SK-MEL-5 (cell line): ENCODE results near the gene ATP6V0A4. TPM values are rescaled to one million over a fixed set of nuclear protein-coding genes. Genes with fewer than 3 reads are reported as not detected.
"Not testable (repeated sequence)": the region's sequence is repeated elsewhere in the genome, so short reads cannot be mapped to it uniquely, and the experiment has no call there.

ENCODE experiments used
- DNase-seq: peaks from one replicate; pipeline ENCODE4 v3.0.0-alpha.2; 2016; ENCODE audit warnings: low read depth, low spot score
- in situ Hi-C: cut with HindIII; loops from 2 replicates; pipeline ENCODE4 v1.10.0; 2016; ENCODE audit warnings: low sequenced_read_pairs, high pct_unique_total_duplicates, low pct_unique_long_range_greater_than_20kb
- total RNA-seq: library from RNA; depleted of rRNA; stranded (reverse); fragments of >200 nt; shearing (Covaris generic); gene quantifications from 2 replicates; pipeline ENCODE4 v1.2.3, GENCODE V29; 2014

ATP6V0A4 gene
- total RNA-seq, 1 experiment from 2014 or later = 294 TPM

- in situ Hi-C loops, DNase-seq: not testable (repeated sequence)
Measured at GRCh38 chr7:138731733-138732132, 66.3 kb downstream of the ATP6V0A4 start.

DNA sequence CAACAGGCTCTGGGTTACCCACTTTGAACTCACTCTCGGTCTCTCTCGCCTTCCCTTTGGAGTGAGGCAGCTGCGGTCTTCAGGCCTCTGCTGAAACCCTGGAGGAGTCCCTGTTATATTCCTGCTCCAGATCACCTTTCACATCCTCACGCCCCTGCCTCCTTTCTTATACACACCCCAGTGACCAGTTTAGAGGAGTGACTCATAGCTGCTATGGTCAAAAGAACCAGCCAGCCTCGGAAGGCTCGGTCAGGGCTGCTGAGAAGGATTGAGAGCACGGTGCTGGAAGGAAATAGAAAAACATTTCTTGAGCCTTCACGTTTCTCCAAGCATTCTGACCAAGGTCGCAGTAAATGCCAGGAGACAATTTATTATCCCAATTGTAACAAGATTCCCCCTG is 68.6 kb downstream of the ATP6V0A4 start:
- no peak for DNase-seq
- in situ Hi-C loops = no loop called here

GRCh38 chr7:138727336-138728099 is 70.5 kb downstream of the ATP6V0A4 start:
- DNase-seq = no peak
- in situ Hi-C loops = no loop called here

- in situ Hi-C loops = no loop called here
- DNase-seq = no peak
Measured at GRCh38 chr7:138726288-138726687, 71.7 kb downstream of the ATP6V0A4 start.

- in situ Hi-C loops = no loop called here
Measured at GRCh38 chr7:138720286-138720685, 77.7 kb downstream of the ATP6V0A4 start.

DNA sequence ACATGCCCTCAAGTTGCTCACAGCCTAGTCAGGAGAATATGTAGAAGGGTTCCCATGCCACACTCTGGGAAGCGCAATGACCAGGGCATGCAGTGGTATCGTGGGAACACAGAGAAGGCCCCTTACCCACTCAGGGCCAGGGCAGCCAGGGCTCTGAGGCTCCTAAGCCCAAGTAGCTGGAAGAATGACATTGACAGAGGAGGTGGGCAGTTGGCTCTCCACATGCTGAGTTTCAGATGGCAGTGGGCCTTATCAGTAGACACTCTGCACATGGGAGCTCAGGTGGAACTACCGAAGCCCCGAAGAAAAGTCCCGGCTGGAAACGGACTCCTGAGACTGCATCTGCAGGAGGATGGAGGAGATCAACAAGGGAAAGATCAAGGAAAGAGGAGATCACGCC is 81.1 kb downstream of the ATP6V0A4 start:
- in situ Hi-C loops = no loop called here
- no peak for DNase-seq

More at GRCh38 chr7:138720286-138720685, 77.7 kb downstream of the ATP6V0A4 start:
- DNase-seq = no peak

DNA sequence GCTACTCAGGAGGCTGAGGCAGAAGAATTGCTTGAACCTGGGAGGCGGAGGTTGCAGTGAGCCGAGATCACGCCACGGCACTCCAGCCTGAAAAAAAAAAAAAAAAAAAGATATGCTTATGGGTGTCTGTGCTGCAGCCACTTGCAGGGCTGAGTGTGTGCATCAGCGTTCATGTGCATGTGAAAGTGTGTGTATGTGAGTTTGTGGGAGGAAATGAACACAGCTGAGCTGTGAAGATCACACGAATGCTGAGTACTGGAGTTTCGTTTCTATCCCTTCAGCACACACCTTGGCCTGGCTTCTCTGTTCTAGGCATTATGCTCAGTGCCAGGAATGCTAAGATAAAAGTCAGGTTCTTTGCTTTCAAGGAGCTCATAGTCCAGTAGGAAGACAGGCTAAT is 84.8 kb downstream of the ATP6V0A4 start:
- in situ Hi-C loops = no loop called here
- DNase-seq = no peak

- DNase-seq = no peak
- in situ Hi-C loops = no loop called here
Measured at GRCh38 chr7:138712652-138713051, 85.3 kb downstream of the ATP6V0A4 start.

GRCh38 chr7:138710536-138711385 is 87.2 kb downstream of the ATP6V0A4 start:
- in situ Hi-C loops = no loop called here

GRCh38 chr7:138705167-138705566 is 92.8 kb downstream of the ATP6V0A4 start:
- in situ Hi-C loops = no loop called here
- no peak for DNase-seq

More at GRCh38 chr7:138710536-138711385, 87.2 kb downstream of the ATP6V0A4 start:
- no peak for DNase-seq

- in situ Hi-C loops = no loop called here
Measured at GRCh38 chr7:138701537-138701923, 96.5 kb downstream of the ATP6V0A4 start.

DNA sequence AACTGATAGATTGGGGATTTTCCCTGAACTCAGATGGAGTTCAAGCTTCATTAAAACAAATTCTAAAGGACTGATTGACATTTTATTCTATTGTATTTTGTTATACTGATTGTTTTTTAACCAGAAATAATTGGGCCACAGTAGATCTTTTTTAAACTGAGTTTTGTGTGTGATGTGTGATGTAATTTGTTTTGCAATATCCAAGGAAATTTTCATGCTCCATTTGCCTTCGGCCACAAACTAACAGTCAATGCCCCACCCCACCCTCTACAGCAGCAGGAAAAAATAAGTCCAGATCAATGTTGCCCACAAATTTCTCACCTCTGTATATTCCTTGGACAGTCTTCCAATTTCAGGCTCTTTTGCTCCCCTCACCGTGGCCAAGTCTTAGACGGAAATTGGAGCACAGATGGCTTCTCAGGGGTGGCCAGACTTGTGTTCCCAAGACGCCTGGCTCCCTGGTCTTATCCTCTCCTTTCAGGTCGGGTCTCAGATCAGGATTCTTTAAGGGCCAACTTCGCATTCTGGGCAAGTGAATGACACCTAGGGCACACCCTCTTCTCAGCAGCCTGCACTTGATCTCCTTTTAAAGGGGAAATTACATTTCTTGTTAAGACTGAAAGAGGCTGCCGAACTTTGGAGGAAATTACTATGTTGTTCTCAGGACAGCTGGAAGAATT is 97.0 kb downstream of the ATP6V0A4 start, which contains the start of gene SVOPL:
SVOPL (minus strand) TSS at position 506 of the 680 bp plus-strand sequence. CDS start 22,317 bp downstream, outside the sequence.
- in situ Hi-C loops = no loop called here
- no peak for DNase-seq

More at GRCh38 chr7:138701537-138701923, 96.5 kb downstream of the ATP6V0A4 start:
- no peak for DNase-seq

DNA sequence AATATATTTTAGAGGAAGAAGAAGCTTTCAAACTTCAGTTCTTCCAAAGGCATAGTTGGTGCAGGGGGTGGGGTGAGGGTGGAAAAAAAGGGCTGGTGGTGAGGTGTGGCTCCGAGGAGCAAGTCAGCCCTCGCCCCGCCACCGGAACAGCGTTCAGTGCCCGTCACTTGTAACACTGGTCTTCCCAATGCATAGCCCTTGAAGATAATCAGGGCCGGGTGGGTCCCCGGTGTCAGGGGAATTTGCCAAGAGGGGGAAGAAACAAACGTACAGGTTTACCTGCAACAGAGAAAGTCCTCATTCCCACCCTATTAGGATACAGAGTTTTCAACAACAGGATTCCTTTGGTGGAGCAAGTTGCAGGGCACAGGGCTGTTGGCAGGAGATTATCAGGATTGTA is 98.3 kb downstream of the ATP6V0A4 start:
- no peak for DNase-seq

GRCh38 chr7:138698281-138698680 is 99.7 kb downstream of the ATP6V0A4 start:
- no peak for DNase-seq
- in situ Hi-C loops = no loop called here

More for the DNA sequence above, 98.3 kb downstream of the ATP6V0A4 start:
- in situ Hi-C loops = no loop called here

GRCh38 chr7:138697535-138698182 is 100.3 kb downstream of the ATP6V0A4 start:
- in situ Hi-C loops = no loop called here
- no peak for DNase-seq

GRCh38 chr7:138695776-138696175 is 102.2 kb downstream of the ATP6V0A4 start:
- in situ Hi-C loops, DNase-seq: not testable (repeated sequence)

DNA sequence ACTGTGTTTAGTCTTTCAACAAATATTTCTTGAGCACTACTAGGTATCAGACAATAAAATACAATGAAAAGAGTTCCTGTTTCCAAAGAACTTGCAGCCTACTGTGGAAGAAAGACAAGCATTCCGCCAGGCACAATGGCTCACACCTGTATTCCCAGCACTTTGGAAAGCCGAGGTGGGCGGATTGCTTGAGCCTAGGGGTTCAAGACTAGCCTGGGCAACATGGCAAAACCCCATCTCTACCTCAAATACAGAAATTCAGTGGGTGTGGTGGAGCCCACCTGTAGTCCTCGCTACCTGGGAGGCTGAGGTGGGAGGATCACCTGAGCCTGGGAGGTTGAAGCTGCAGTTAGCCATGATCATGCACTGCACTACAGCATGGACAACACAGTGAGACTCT is 102.9 kb downstream of the ATP6V0A4 start:
- DNase-seq = no peak
- in situ Hi-C loops = no loop called here
